ENCODE data around the gene SLC25A22. TPM values are rescaled to one million over a fixed set of nuclear protein-coding genes. Genes with fewer than 3 reads are reported as not detected.

The SLC25A22 gene
- total and polyA plus RNA-seq, 2 donors (not counting 1 experiment from before 2014, with no cell fraction given): 25.7 to 45.7 TPM

DNA sequence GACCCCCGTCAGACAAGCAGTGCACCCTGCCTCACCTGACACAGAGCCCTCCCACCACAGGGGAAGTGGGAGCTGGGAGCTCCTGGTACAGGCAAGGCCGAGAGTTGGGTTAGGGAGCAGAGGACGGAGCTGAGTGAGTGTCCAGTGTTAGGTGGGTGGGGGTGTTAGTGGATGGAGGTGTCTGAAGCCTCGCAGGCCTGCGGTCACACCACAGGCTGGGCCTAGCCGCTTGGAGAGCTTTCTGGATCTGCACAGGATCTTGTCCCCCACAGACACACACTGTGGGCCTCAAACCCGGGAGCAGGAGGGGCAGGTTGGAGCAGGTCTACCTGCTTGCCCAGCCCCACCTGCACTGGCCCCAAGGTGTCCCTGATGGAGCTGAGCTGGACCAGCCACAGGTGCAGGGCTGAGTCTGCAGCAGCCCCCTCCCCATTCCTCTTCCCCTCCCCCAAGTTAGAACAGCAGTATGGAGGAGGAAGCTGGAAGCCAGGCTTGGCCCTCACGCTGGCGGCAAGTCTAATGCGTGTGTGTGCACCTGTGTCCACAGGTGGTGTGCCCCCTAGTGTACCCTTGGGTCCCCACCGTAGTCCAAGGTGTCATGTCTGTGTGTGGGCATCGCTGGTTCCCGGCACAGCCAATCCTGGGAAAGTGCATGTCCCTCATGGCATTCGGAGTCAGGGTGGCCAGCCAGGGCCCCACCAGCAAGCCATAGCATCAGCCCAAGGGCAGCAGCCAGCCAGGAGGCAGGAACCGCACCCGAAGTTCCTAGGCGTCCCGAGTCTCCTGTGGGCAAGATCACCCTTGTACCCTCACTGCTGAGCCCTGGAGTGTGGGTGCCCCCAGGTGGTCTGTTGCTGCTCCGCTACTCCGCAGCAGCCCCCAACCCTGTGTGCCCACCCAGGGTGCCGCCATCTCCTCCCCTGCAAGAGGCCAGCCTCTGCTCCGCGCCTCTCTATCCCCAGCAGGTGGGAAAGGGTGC is 18.8 kb downstream of the SLC25A22 start:
- H3K27me3 ChIP-seq (replicated peaks in 1 of 4; ENCODE audit: control extremely low read depth in 1 of 4, control insufficient read depth in 3 of 4, insufficient read depth in 4 of 4, low read length in 3 of 4): no peaks in the 10 kb centered on the region
- H3K4me1 ChIP-seq (ENCODE audit: control insufficient read depth in 2 of 2, insufficient read depth in 2 of 2, low read length in 2 of 2): peaks cover 12 to 24% of the 10 kb centered on the region in 2 donors
- CTCF ChIA-PET: no interaction called here
- no peak for TF ChIP-seq CTCF (IDR thresholded peaks at IDR 0.05)
- TF ChIP-seq EZH2 (IDR thresholded peaks at IDR 0.05; ENCODE audit: borderline replicate concordance, insufficient read depth, low read depth, low read length, poor library complexity, severe bottlenecking): no peak
- POLR2A ChIA-PET: no interaction called here
- H3K36me3 ChIP-seq (replicated peaks in 1 of 2; ENCODE audit: control extremely low read depth in 1 of 2, control insufficient read depth in 1 of 2, extremely low read depth in 1 of 2, insufficient read depth in 2 of 2, low read length in 1 of 2): no peaks in the 10 kb centered on the region
- H3K9ac ChIP-seq (ENCODE audit: low read length): no peak overlapping the region
- no peaks in the 10 kb centered on the region for H3K9me3 ChIP-seq (ENCODE audit: control extremely low read depth in 1 of 3, control insufficient read depth in 2 of 3, insufficient read depth in 1 of 3, low read length in 2 of 3)
- intact Hi-C loops (cut with micrococcal nuclease): no loop called here
- H3K27ac ChIP-seq (ENCODE audit: low read length in 2 of 2): no peak overlapping the region
- no peaks in the 10 kb centered on the region for H3K9me3 Mint-ChIP-seq (ENCODE audit: insufficient read depth)
- H3K79me2 ChIP-seq (ENCODE audit: control insufficient read depth, insufficient read depth, low read length): peaks cover 44% of the 10 kb centered on the region
- no peak overlapping the region for H2AFZ ChIP-seq (ENCODE audit: insufficient read depth, low read depth, low read length, poor library complexity, severe bottlenecking)
- ATAC-seq (ENCODE audit: low read depth): no peak
- peaks cover 45% of the 10 kb centered on the region for H4K20me1 ChIP-seq (ENCODE audit: control insufficient read depth, insufficient read depth, low read length, poor library complexity, severe bottlenecking)
- peak overlapping the region; percentile 39 for H3K4me3 Mint-ChIP-seq
- H3K4me1 Mint-ChIP-seq: peaks cover 19% of the 10 kb centered on the region
- 95% methylated on average over 22 of the region's 23 CpGs for whole genome bisulfite sequencing (ENCODE audit: insufficient coverage)
- peak overlapping the region; percentile 20 for H3K27ac Mint-ChIP-seq
- no peak overlapping the region for H3K4me3 ChIP-seq (ENCODE audit: control extremely low read depth in 1 of 5, extremely low read depth in 1 of 5, insufficient read depth in 1 of 5, low read depth in 2 of 5, low read length in 4 of 5)
- peak; percentile 18 for DNase-seq
- no peaks in the 10 kb centered on the region for H3K27me3 Mint-ChIP-seq
- H3K4me2 ChIP-seq (replicated peaks; ENCODE audit: low read depth, low read length, poor library complexity, severe bottlenecking): no peak overlapping the region
